Measurements from ENCODE around the gene CENPC.
"Not testable (repeated sequence)": the region's sequence is repeated elsewhere in the genome, so short reads cannot be mapped to it uniquely, and the experiment has no call there.

CENPC gene

DNA sequence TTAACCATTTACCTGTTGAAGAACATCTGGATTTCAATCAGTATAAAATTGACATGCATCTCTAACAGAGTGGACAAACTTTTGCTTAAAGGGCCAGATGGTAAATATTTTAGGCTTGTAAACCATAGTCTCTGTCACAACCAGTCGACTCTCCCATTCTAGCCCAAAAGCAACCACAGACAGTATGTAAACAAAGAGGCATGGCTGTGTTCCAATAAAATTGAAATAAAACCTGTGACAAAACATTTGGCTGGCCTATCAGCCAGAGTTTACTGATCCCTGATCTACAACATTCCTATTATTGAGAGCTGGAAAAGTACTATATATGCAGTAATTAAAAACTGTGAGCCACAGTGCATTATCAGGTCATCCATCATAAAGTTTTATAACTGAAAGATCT lies 3.2 kb downstream of the CENPC start:
- in situ Hi-C loops (cut with MboI; ENCODE audit: low pct_unique_long_range_greater_than_20kb, low sequenced_read_pairs, unreplicated experiment), result loop anchor here (10.0 to 25.0 kb wide), 2 partner anchors 373 to 620 kb away; no protein-coding TSS in a partner anchor
- DNase-seq (ENCODE audit: low spot score), result no peak
- TF ChIP-seq, protein P1, sequence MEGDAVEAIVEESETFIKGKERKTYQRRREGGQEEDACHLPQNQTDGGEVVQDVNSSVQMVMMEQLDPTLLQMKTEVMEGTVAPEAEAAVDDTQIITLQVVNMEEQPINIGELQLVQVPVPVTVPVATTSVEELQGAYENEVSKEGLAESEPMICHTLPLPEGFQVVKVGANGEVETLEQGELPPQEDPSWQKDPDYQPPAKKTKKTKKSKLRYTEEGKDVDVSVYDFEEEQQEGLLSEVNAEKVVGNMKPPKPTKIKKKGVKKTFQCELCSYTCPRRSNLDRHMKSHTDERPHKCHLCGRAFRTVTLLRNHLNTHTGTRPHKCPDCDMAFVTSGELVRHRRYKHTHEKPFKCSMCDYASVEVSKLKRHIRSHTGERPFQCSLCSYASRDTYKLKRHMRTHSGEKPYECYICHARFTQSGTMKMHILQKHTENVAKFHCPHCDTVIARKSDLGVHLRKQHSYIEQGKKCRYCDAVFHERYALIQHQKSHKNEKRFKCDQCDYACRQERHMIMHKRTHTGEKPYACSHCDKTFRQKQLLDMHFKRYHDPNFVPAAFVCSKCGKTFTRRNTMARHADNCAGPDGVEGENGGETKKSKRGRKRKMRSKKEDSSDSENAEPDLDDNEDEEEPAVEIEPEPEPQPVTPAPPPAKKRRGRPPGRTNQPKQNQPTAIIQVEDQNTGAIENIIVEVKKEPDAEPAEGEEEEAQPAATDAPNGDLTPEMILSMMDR (IDR thresholded peaks at IDR 0.05; ENCODE audit: extremely low read depth, insufficient read depth, missing control alignments), result no peak

DNA sequence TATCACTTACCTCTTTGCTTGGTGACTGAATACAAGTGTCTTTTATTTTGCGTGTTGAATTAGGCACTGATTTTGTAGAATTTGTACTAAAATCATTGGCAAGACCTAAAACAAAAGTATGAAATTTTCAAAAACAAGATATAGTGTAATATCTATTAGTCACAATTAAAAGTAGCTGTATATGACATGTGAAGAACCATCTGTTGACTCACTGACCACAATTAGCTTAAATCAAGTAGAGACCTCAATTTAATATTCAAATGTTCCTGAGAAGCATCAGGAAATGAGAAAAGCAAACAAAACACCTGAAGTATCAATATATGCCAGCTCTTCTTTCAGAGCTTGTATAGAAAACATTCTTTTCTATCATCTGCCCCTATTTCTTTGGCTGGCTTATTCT lies 5.5 kb downstream of the CENPC start:
- in situ Hi-C loops (cut with MboI; ENCODE audit: low pct_unique_long_range_greater_than_20kb, low sequenced_read_pairs, unreplicated experiment), result loop anchor here (10.0 to 25.0 kb wide), 2 partner anchors 375 to 622 kb away; no protein-coding TSS in a partner anchor
- TF ChIP-seq, protein P1 (IDR thresholded peaks at IDR 0.05; ENCODE audit: extremely low read depth, insufficient read depth, missing control alignments), result no peak
- no peak for DNase-seq (ENCODE audit: low spot score)

DNA sequence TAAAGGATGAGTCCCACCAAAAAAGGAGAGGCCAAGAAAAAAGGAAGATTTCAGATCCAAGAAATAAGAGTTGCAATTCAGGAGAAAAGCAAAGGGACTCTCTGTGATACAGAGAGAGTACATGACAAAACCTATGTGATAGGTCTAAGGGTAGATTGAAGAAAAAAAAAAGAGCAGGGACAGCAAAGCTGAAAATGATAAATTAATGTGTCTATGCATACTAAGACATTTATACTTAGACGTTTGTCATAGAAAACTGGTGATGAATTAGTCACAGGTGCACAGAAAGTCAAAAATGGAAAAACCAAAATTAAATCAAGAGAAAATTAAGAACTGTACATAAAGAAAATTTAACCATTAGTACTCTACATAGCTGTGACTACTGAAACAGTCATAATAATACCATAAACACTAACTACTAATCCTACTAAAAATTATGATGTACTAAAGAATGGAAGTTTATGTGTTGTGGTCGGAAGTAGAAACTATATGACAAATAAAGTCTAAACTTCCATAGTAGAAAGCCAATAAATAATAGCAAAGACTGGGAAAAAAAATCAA lies 9.9 kb downstream of the CENPC start:
- DNase-seq (ENCODE audit: low spot score), result no peak
- in situ Hi-C loops (cut with MboI; ENCODE audit: low pct_unique_long_range_greater_than_20kb, low sequenced_read_pairs, unreplicated experiment), result loop anchor here (25.0 kb wide), 1 partner anchor 627 kb away; no protein-coding TSS in a partner anchor
- TF ChIP-seq, protein P1 (IDR thresholded peaks at IDR 0.05; ENCODE audit: extremely low read depth, insufficient read depth, missing control alignments), result no peak

DNA sequence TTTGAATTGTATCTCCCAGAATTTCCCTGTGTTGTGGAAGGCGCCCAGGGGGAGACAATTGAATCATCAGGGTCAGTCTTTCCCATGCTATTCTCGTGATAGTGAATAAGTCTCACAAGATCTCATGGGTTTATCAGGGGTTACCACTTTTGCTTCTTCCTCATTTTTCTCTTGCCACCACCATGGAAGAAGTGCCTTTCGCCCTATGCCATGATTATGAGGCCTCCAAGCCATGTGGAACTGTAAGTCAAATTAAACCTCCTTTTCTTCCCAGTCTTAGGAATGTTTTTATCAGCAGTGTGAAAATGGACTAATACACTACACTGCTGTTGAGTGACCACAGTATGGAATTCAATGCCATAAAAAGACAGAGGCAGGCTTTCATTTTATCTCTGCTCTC lies 12.2 kb downstream of the CENPC start:
- TF ChIP-seq, protein P1 (IDR thresholded peaks at IDR 0.05; ENCODE audit: extremely low read depth, insufficient read depth, missing control alignments), result no peak
- DNase-seq (ENCODE audit: low spot score), result no peak
- in situ Hi-C loops (cut with MboI; ENCODE audit: low pct_unique_long_range_greater_than_20kb, low sequenced_read_pairs, unreplicated experiment), result loop anchor here (25.0 kb wide), 1 partner anchor 629 kb away; no protein-coding TSS in a partner anchor

DNA sequence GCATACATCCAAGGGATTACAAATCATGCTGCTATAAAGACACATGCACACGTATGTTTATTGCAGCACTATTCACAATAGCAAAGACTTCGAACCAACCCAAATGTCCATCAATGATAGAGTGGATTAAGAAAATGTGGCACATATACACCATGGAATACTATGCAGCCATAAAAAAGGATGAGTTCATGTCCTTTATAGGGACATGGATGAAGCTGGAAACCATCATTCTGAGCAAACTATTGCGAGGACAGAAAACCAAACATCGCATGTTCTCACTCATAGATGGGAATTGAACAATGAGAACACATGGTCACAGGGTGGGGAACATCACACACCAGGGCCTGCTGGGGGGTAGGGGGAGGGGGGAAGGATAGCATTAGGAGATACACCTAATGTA lies 12.9 kb downstream of the CENPC start:
- not testable (repeated sequence) for DNase-seq (ENCODE audit: low spot score)
- in situ Hi-C loops (cut with MboI; ENCODE audit: low pct_unique_long_range_greater_than_20kb, low sequenced_read_pairs, unreplicated experiment), result loop anchor here (25.0 kb wide), 1 partner anchor 630 kb away; no protein-coding TSS in a partner anchor

DNA sequence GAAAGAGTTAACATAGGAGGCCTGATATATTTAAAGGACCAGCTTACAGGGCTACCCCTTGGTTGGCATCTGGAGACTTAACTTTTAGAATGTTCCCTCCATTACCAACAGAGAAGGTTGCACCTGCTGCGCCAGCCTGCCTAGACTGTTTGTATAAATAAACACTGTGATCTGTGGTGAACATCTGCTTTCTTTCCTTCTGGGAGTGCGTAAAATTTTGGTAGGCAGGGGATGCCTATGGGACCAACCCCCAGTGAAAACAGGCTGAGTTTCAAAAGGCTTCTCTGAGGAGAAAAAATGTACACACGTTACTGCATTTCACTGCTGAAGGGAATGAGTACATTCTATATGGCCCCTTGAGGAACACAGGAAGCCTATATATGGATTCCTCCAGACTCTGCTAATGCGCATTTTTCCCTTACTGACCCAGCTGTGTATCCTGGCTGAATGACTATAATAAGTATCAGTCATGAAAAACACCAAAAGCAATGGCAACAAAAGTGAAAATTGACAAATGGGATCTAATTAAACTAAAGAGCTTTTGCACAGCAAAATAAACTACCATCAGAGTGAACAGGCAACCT lies 13.8 kb downstream of the CENPC start:
- in situ Hi-C loops (cut with MboI; ENCODE audit: low pct_unique_long_range_greater_than_20kb, low sequenced_read_pairs, unreplicated experiment), result loop anchor here (25.0 kb wide), 1 partner anchor 631 kb away; no protein-coding TSS in a partner anchor
- no peak for DNase-seq (ENCODE audit: low spot score)
- TF ChIP-seq, protein P1 (IDR thresholded peaks at IDR 0.05; ENCODE audit: extremely low read depth, insufficient read depth, missing control alignments), result no peak

DNA sequence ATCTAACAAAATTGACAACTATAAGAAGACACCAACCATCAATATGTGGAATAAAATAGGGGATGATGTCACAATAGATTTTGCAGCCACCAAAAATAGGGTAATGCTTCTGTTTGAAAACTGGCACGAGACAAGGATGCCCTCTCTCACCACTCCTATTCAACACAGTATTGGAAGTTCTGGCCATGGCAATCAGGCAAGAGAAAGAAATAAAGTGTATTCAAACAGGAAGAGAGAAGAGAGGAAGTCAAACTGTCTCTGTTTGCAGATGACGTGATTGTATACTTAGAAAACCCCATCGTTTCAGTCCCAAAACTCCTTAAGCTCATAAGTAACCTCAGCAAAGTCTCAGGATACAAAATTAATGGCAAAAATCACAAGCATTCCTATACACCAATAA lies 21.2 kb downstream of the CENPC start:
- in situ Hi-C loops (cut with MboI; ENCODE audit: low pct_unique_long_range_greater_than_20kb, low sequenced_read_pairs, unreplicated experiment); DNase-seq (ENCODE audit: low spot score): not testable (repeated sequence)
